Activated CD4-positive, alpha-beta memory T cell treated with anti-CD3 and anti-CD28 coated beads for 36 hours (primary cell): ENCODE results near the gene SLITRK1. TPM values are rescaled to one million over a fixed set of nuclear protein-coding genes. Genes with fewer than 3 reads are reported as not detected.

Experiments
- CTCF ChIA-PET: fragments of 350-600 bp; sonication (Branson Sonifier 250); formaldehyde crosslinking; loops from one replicate; lab custom pipeline; 2021; ENCODE audit warnings: antibody characterized with exemption, inconsistent platforms; lab: Charles Lee
- POLR2A ChIA-PET: fragments of 350-600 bp; sonication (Branson Sonifier 250); formaldehyde crosslinking; loops from one replicate; lab custom pipeline; 2021; ENCODE audit warnings: antibody characterized with exemption; lab: Charles Lee
- DNase-seq: peaks from one replicate; pipeline ENCODE4 v3.0.0-alpha.2; 2020
- H3K27ac Mint-ChIP-seq: one replicate; pipeline ENCODE4 v1.8.0; 2021; ENCODE audit warnings: mixed read lengths
- H3K27me3 Mint-ChIP-seq: one replicate; pipeline ENCODE4 v1.8.0; 2021; ENCODE audit warnings: mixed read lengths
- H3K36me3 Mint-ChIP-seq: one replicate; pipeline ENCODE4 v1.8.0; 2021; ENCODE audit warnings: mixed read lengths
- H3K4me1 Mint-ChIP-seq: one replicate; pipeline ENCODE4 v1.8.0; 2021; ENCODE audit warnings: low read depth, mixed read lengths
- H3K4me3 Mint-ChIP-seq: one replicate; pipeline ENCODE4 v1.8.0; 2021; ENCODE audit warnings: mild to moderate bottlenecking, mixed read lengths
- H3K9me3 Mint-ChIP-seq: one replicate; pipeline ENCODE4 v1.8.0; 2021; ENCODE audit warnings: mixed read lengths
- intact Hi-C: fragments of 100-400 bp; cut with micrococcal nuclease; formaldehyde crosslinking; loops from one replicate; pipeline ENCODE4 v1.15.1; 2023
- total RNA-seq, 2 experiments: library from RNA; stranded (reverse); gene quantifications; one replicate each; pipeline ENCODE4 v1.2.3, GENCODE V29; 2021

Gene SLITRK1
- total RNA-seq, 2 experiments from 2014 or later, result not detected

GRCh38 chr13:83831796-83832195 lies 50.5 kb downstream of the SLITRK1 start:
- intact Hi-C loops, result no loop called here

GRCh38 chr13:83829810-83830209 lies 52.5 kb downstream of the SLITRK1 start:
- H3K36me3 Mint-ChIP-seq, result no peaks in the 10 kb centered on the region
- H3K9me3 Mint-ChIP-seq, result no peaks in the 10 kb centered on the region
- no peak overlapping the region for H3K4me3 Mint-ChIP-seq
- DNase-seq, result no peak
- no peaks in the 10 kb centered on the region for H3K27me3 Mint-ChIP-seq
- no peak overlapping the region for H3K27ac Mint-ChIP-seq
- ChIA-PET POLR2A (no interaction called here), CTCF (no interaction called here)
- no peaks in the 10 kb centered on the region for H3K4me1 Mint-ChIP-seq
- intact Hi-C loops, result no loop called here

More at GRCh38 chr13:83831796-83832195, 50.5 kb downstream of the SLITRK1 start:
- no peak for DNase-seq
- Mint-ChIP-seq H3K9me3 (no peaks in the 10 kb centered on the region), H3K27ac (no peak overlapping the region), H3K36me3 (no peaks in the 10 kb centered on the region), H3K4me3 (no peak overlapping the region), H3K27me3 (no peaks in the 10 kb centered on the region), H3K4me1 (no peaks in the 10 kb centered on the region)
- POLR2A ChIA-PET, result no interaction called here
- CTCF ChIA-PET, result no interaction called here

- Mint-ChIP-seq H3K9me3 (no peaks in the 10 kb centered on the region), H3K4me1 (no peaks in the 10 kb centered on the region), H3K36me3 (no peaks in the 10 kb centered on the region), H3K4me3 (no peak overlapping the region), H3K27me3 (no peaks in the 10 kb centered on the region), H3K27ac (no peak overlapping the region)
- intact Hi-C loops, result no loop called here
- POLR2A ChIA-PET, result no interaction called here
- CTCF ChIA-PET, result no interaction called here
- DNase-seq, result no peak
These were observed 54.9 kb downstream of the SLITRK1 start for GRCh38 chr13:83827338-83827737.
